PC-3 (cell line): ENCODE data around the gene TMEM14C. TPM values are rescaled to one million over a fixed set of nuclear protein-coding genes. Genes with fewer than 3 reads are reported as not detected.

Experiments used
- ATAC-seq: fragments of 200-7000 bp; cut with Tn5 transposase; 2 replicates; pipeline ENCODE4 v1.9.1; 2020; ENCODE audit warnings: mild to moderate bottlenecking, moderate library complexity
- BruUV-seq: library from RNA; stranded (reverse); fragments of 400-500 nt; replicated peaks from 2 replicates; lab custom pipeline; 2021; lab: Mats Ljungman, UMichigan
- CTCF ChIA-PET: fragments of 300-600 bp; sonication (Branson Sonifier 250); formaldehyde crosslinking; loops from one replicate; lab custom pipeline; 2022; ENCODE audit warnings: antibody characterized with exemption; lab: Charles Lee
- POLR2A ChIA-PET: fragments of 300-600 bp; sonication (Branson Sonifier 250); formaldehyde crosslinking; loops from one replicate; lab custom pipeline; 2022; ENCODE audit warnings: antibody characterized with exemption; ENCODE audit not compliant: unreplicated experiment; lab: Charles Lee
- DNase-seq: peaks from one replicate; pipeline ENCODE4 v3.0.0-alpha.2; 2015
- H2AFZ ChIP-seq: fragments of 300-600 bp; sonication (generic); 2 replicates; pipeline ENCODE4 v1.6.0; 2016; ENCODE audit warnings: antibody characterized with exemption, low read length
- H3F3A ChIP-seq: fragments of 300-600 bp; sonication (generic); one replicate; pipeline ENCODE4 v1.6.0; 2017; ENCODE audit warnings: antibody characterized with exemption, low read length, control low read depth, mild to moderate bottlenecking; ENCODE audit not compliant: unreplicated experiment
- H3K27ac ChIP-seq: fragments of 300-600 bp; sonication (generic); 2 replicates; pipeline ENCODE4 v1.5.1; 2016; ENCODE audit warnings: mild to moderate bottlenecking, low read length
- H3K27me3 ChIP-seq: fragments of 300-600 bp; sonication (generic); 2 replicates; pipeline ENCODE4 v1.6.1; 2016; ENCODE audit warnings: low read length, mixed read lengths
- H3K36me3 ChIP-seq: fragments of 300-600 bp; sonication (generic); 2 replicates; pipeline ENCODE4 v1.6.1; 2016; ENCODE audit warnings: low read depth, mixed run types, low read length, mixed read lengths
- H3K4me1 ChIP-seq: fragments of 300-600 bp; sonication (generic); 2 replicates; pipeline ENCODE4 v1.5.1; 2016; ENCODE audit warnings: low read length; ENCODE audit not compliant: insufficient read depth
- H3K4me2 ChIP-seq: fragments of 300-600 bp; sonication (generic); 2 replicates; pipeline ENCODE4 v1.6.0; 2016; ENCODE audit warnings: low read length
- H3K4me3 ChIP-seq: fragments of 300-600 bp; sonication (generic); 2 replicates; pipeline ENCODE4 v1.5.1; 2016; ENCODE audit warnings: mild to moderate bottlenecking, low read length, mixed read lengths
- H3K79me2 ChIP-seq: fragments of 300-600 bp; sonication (generic); 2 replicates; pipeline ENCODE4 v1.6.1; 2017; ENCODE audit warnings: low read length, mixed read lengths
- H3K9ac ChIP-seq: fragments of 300-600 bp; sonication (generic); 2 replicates; pipeline ENCODE4 v1.6.0; 2016; ENCODE audit warnings: mild to moderate bottlenecking, low read length
- H3K9me2 ChIP-seq: fragments of 300-600 bp; sonication (generic); replicated peaks from 2 replicates; pipeline ENCODE4 v1.6.1; 2016; ENCODE audit warnings: mixed run types, low read length, mixed read lengths
- H3K9me3 ChIP-seq: fragments of 300-600 bp; sonication (generic); 2 replicates; pipeline ENCODE4 v1.6.1; 2016; ENCODE audit warnings: low read length, mixed read lengths
- H4K20me1 ChIP-seq: fragments of 300-600 bp; sonication (generic); 2 replicates; pipeline ENCODE4 v1.6.1; 2016; ENCODE audit warnings: low read length, mixed read lengths
- CTCF ChIP-seq: fragments of 300-600 bp; sonication (generic); conservative IDR thresholded peaks from 2 replicates; pipeline ENCODE4 v1.5.1; 2017; ENCODE audit warnings: antibody characterized with exemption, low read depth, mild to moderate bottlenecking, low read length
- EZH2 ChIP-seq: fragments of 300-600 bp; sonication (generic); IDR thresholded peaks from one replicate; pipeline ENCODE4 v1.6.1; 2017; ENCODE audit warnings: antibody characterized with exemption, mild to moderate bottlenecking, low read length; ENCODE audit not compliant: unreplicated experiment
- EZH2phosphoT487 ChIP-seq: fragments of 300-600 bp; sonication (generic); IDR thresholded peaks from 2 replicates; pipeline ENCODE4 v1.6.1; 2018; ENCODE audit warnings: mild to moderate bottlenecking, antibody characterized with exemption, low read length, borderline replicate concordance
- intact Hi-C: fragments of 100-400 bp; cut with micrococcal nuclease; formaldehyde crosslinking; loops from 2 replicates; pipeline ENCODE4 v1.9.0; 2023
- total RNA-seq: library from RNA; depleted of rRNA; stranded (reverse); fragments of >200 nt; gene quantifications from 2 replicates; pipeline ENCODE4 v1.2.3, GENCODE V29; 2014

Gene TMEM14C
- total RNA-seq, 1 experiment from 2014 or later = 87.8 TPM

GRCh38 chr6:10678456-10678855 is 44.4 kb upstream of the TMEM14C start:
- no peaks in the 10 kb centered on the region for H3K27me3 ChIP-seq
- H3K4me3 ChIP-seq = no peak overlapping the region
- no peak overlapping the region for H2AFZ ChIP-seq
- ChIA-PET POLR2A (no interaction called here), CTCF (no interaction called here)
- H3K4me1 ChIP-seq = no peaks in the 10 kb centered on the region
- no peak for ATAC-seq
- DNase-seq = no peak
- H3K9ac ChIP-seq = no peak overlapping the region
- H3K4me2 ChIP-seq = no peak overlapping the region
- H3F3A ChIP-seq = no peaks in the 10 kb centered on the region
- TF ChIP-seq EZH2 = no peak
- no peak for TF ChIP-seq CTCF
- TF ChIP-seq EZH2phosphoT487 = no peak
- H4K20me1 ChIP-seq = no peaks in the 10 kb centered on the region
- no peaks in the 10 kb centered on the region for H3K79me2 ChIP-seq
- intact Hi-C loops = no loop called here
- no peaks in the 10 kb centered on the region for H3K36me3 ChIP-seq
- BruUV-seq = no TSS peak
- no peaks in the 10 kb centered on the region for H3K9me3 ChIP-seq
- H3K27ac ChIP-seq = no peak overlapping the region
- H3K9me2 ChIP-seq = no peaks in the 10 kb centered on the region

- Histone ChIP-seq H4K20me1 (no peaks in the 10 kb centered on the region), H2AFZ (no peak overlapping the region), H3K36me3 (no peaks in the 10 kb centered on the region), H3F3A (no peaks in the 10 kb centered on the region), H3K4me3 (no peak overlapping the region), H3K9ac (no peak overlapping the region), H3K9me3 (no peaks in the 10 kb centered on the region), H3K27me3 (no peaks in the 10 kb centered on the region), H3K9me2 (no peaks in the 10 kb centered on the region), H3K4me1 (no peaks in the 10 kb centered on the region), H3K79me2 (no peaks in the 10 kb centered on the region), H3K27ac (no peak overlapping the region), H3K4me2 (no peak overlapping the region)
- BruUV-seq = no TSS peak
- DNase-seq = no peak
- POLR2A ChIA-PET = no interaction called here
- CTCF ChIA-PET = no interaction called here
- intact Hi-C loops = no loop called here
- ATAC-seq = no peak
- TF ChIP-seq CTCF (no peak), EZH2phosphoT487 (no peak), EZH2 (no peak)
Measured at GRCh38 chr6:10681795-10682194, 41.1 kb upstream of the TMEM14C start.

GRCh38 chr6:10682355-10682988 is 40.4 kb upstream of the TMEM14C start:
- no peak for TF ChIP-seq EZH2
- no peaks in the 10 kb centered on the region for H3K4me1 ChIP-seq
- DNase-seq (no peak), ATAC-seq (no peak)
- H3K79me2 ChIP-seq = no peaks in the 10 kb centered on the region
- H3K4me2 ChIP-seq = no peak overlapping the region
- no peak overlapping the region for H3K9ac ChIP-seq
- H3K36me3 ChIP-seq = no peaks in the 10 kb centered on the region
- H4K20me1 ChIP-seq = no peaks in the 10 kb centered on the region
- intact Hi-C loops = no loop called here
- no peaks in the 10 kb centered on the region for H3K9me2 ChIP-seq
- no peaks in the 10 kb centered on the region for H3F3A ChIP-seq
- ChIA-PET POLR2A (no interaction called here), CTCF (no interaction called here)
- no peak overlapping the region for H2AFZ ChIP-seq
- BruUV-seq = no TSS peak
- H3K27me3 ChIP-seq = no peaks in the 10 kb centered on the region
- H3K4me3 ChIP-seq = no peak overlapping the region
- no peak overlapping the region for H3K27ac ChIP-seq
- no peaks in the 10 kb centered on the region for H3K9me3 ChIP-seq
